HUES48 (cell line): ENCODE measurements around the gene BMP6.

ENCODE experiments used
- H3K27ac ChIP-seq: one replicate; pipeline ENCODE4 v1.7.0; 2013; ENCODE audit warnings: low read depth, low read length, inconsistent platforms
- H3K27me3 ChIP-seq: 2 replicates; pipeline ENCODE4 v1.6.1; 2013; ENCODE audit warnings: mild to moderate bottlenecking, low read length; ENCODE audit not compliant: control insufficient read depth, insufficient read depth
- H3K36me3 ChIP-seq: 2 replicates; pipeline ENCODE4 v1.6.1; 2013; ENCODE audit warnings: low read length; ENCODE audit not compliant: control insufficient read depth, insufficient read depth
- H3K4me1 ChIP-seq: 2 replicates; pipeline ENCODE4 v1.6.1; 2013; ENCODE audit warnings: mild to moderate bottlenecking, low read length; ENCODE audit not compliant: control insufficient read depth, insufficient read depth
- H3K4me3 ChIP-seq: 2 replicates; pipeline ENCODE4 v1.5.1; 2013; ENCODE audit warnings: mild to moderate bottlenecking, low read depth, low read length
- H3K9ac ChIP-seq: 2 replicates; pipeline ENCODE4 v1.6.1; 2013; ENCODE audit warnings: mild to moderate bottlenecking, low read depth, low read length, moderate library complexity
- H3K9me3 ChIP-seq: 2 replicates; pipeline ENCODE4 v1.6.1; 2013; ENCODE audit warnings: low read length; ENCODE audit not compliant: control insufficient read depth, insufficient read depth

BMP6 gene

DNA sequence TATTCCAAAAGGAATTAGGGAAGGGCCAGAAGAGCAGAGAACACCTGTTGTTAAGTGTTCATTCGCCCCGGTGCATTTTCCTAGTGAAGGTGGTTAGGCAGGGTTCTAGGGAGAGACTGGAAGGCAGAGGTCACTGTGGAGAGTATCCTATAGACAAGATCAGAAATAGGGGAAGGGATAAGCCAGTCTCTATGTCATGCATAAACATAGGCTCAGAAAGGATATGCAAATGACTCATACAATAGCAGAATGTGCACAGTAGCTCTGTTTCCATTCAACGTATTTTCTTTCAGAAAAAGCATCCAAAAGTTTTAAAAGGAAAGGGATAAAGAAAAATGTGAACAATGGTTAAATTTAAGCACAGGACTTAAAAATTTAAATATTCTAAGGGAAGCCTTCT lies 47.4 kb downstream of the BMP6 start:
- Histone ChIP-seq H3K4me1 (peaks cover 36% of the 10 kb centered on the region), H3K36me3 (no peaks in the 10 kb centered on the region), H3K27ac (no peak overlapping the region), H3K9ac (no peak overlapping the region), H3K9me3 (no peaks in the 10 kb centered on the region), H3K27me3 (no peaks in the 10 kb centered on the region), H3K4me3 (no peak overlapping the region)

DNA sequence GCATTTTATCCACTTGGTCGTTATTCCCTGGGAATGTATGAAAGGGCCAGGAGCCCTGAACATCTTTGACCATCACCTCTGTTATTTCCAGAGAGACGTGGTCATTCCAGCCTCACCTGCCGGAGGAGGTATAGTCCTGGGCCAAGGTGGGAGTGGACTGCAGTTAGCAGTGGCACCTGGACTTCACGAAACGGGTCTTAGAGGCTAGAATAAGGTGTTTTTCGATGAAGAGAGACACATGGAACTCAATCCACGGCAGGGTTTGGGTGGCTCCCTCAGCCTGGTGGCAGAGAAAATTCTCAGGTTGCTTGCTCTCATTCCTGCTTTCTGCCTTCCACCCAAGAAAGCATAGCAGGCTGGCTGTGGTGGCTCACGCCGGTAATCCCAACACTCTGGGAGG lies 48.0 kb downstream of the BMP6 start:
- Histone ChIP-seq H3K4me3 (no peak overlapping the region), H3K36me3 (no peaks in the 10 kb centered on the region), H3K27me3 (no peaks in the 10 kb centered on the region), H3K4me1 (peaks cover 30% of the 10 kb centered on the region), H3K9me3 (no peaks in the 10 kb centered on the region), H3K9ac (no peak overlapping the region), H3K27ac (no peak overlapping the region)

DNA sequence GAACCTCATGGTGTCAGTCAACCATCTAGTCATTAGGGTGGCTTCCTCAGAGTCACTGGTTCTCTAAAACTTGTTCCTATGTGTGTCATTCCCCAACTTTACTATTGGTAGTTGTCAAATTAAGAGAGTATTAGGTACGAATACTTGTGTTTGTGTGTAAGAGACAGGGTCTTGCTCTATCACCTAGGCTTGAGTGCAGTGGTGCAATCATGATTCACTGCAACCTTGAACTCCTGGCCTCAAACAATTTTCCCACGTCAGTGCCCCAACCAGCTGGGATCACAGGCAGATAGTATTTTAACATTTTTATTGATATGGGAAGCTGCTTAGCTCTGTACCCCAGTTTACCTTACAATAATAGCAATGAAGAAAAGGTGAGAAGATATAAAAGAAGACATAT lies 50.6 kb downstream of the BMP6 start:
- Histone ChIP-seq H3K9me3 (no peaks in the 10 kb centered on the region), H3K36me3 (no peaks in the 10 kb centered on the region), H3K9ac (no peak overlapping the region), H3K4me1 (peaks cover 6% of the 10 kb centered on the region; the same call in 1 of the 2 replicates), H3K27ac (no peak overlapping the region), H3K27me3 (no peaks in the 10 kb centered on the region), H3K4me3 (no peak overlapping the region)

DNA sequence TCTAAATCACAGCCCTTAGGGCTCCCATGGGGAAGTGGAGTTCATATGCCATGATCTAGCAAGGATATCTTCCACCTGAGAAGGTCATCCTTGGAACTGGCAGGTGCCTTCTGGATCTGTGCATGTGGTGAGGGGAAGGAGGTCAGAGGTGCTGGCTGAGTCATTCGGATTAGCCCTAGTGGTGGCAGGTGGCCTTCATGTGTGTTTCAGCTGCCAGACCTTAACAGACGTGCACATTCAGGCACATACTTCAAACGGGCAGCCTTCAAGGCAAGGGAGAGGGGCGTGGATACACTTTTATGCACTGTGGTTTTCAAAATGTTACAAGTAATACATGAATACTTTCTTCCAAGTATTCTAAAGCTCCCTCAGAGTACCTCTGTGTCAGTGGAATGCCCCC lies 51.2 kb downstream of the BMP6 start:
- H3K36me3 ChIP-seq = no peaks in the 10 kb centered on the region
- no peak overlapping the region for H3K27ac ChIP-seq
- H3K27me3 ChIP-seq = no peaks in the 10 kb centered on the region
- no peaks in the 10 kb centered on the region for H3K9me3 ChIP-seq
- peaks cover 6% of the 10 kb centered on the region; the same call in 1 of the 2 replicates for H3K4me1 ChIP-seq
- no peak overlapping the region for H3K4me3 ChIP-seq
- H3K9ac ChIP-seq = no peak overlapping the region

DNA sequence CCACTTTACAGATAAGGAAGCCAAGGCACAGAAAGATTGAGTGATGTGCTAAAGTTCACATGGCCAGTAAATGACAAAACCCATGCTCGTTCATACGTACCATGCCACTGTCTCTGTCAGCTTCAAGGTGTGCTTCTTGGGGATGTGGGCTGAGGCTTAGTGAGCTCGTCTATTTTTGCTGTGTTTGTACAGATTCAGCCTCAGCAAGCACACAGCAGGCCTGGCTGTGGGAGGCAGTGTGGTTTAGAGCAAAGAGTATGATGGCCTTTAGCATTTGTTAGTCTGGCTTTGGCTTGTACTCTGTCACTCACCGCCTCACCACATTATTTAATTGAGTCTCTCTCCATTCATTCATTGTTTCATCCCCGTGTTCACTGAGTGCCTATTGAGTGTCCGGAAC lies 55.3 kb downstream of the BMP6 start:
- Histone ChIP-seq H3K36me3 (no peaks in the 10 kb centered on the region), H3K4me1 (no peaks in the 10 kb centered on the region), H3K9me3 (no peaks in the 10 kb centered on the region), H3K4me3 (no peak overlapping the region), H3K9ac (no peak overlapping the region), H3K27me3 (no peaks in the 10 kb centered on the region), H3K27ac (no peak overlapping the region)

GRCh38 chr6:7784248-7784647 lies 58.3 kb downstream of the BMP6 start:
- Histone ChIP-seq H3K4me3 (no peak overlapping the region), H3K9ac (no peak overlapping the region), H3K27me3 (no peaks in the 10 kb centered on the region), H3K27ac (no peak overlapping the region), H3K9me3 (no peaks in the 10 kb centered on the region), H3K36me3 (no peaks in the 10 kb centered on the region), H3K4me1 (no peaks in the 10 kb centered on the region)

DNA sequence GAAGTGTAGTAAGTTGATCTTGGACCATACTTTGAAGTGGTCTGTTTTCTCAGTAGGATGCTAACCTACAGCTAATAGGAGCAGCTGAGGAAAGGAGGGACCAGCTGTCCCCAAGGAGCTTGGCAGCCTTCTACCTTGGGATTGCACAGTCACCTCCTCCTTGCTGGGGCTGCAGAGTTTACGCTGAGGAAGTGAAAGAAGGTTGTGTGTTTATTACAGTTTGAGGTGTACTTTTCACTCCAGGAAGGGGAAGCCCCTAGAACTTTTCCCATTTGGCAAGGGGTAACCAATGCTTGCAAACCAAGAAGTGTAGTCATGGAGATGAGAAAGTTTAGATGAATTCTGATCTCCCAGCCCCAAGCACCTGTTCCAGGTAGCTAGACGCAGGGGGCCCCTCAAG lies 58.8 kb downstream of the BMP6 start:
- H3K9me3 ChIP-seq = no peaks in the 10 kb centered on the region
- no peaks in the 10 kb centered on the region for H3K36me3 ChIP-seq
- H3K4me3 ChIP-seq = no peak overlapping the region
- H3K27ac ChIP-seq = no peak overlapping the region
- no peaks in the 10 kb centered on the region for H3K27me3 ChIP-seq
- H3K9ac ChIP-seq = no peak overlapping the region
- no peaks in the 10 kb centered on the region for H3K4me1 ChIP-seq

GRCh38 chr6:7785243-7786035 lies 59.5 kb downstream of the BMP6 start:
- Histone ChIP-seq H3K4me1 (no peaks in the 10 kb centered on the region), H3K9me3 (no peaks in the 10 kb centered on the region), H3K27me3 (no peaks in the 10 kb centered on the region), H3K4me3 (no peak overlapping the region), H3K9ac (no peak overlapping the region), H3K36me3 (no peaks in the 10 kb centered on the region), H3K27ac (no peak overlapping the region)

- Histone ChIP-seq H3K4me3 (no peak overlapping the region), H3K27ac (no peak overlapping the region), H3K27me3 (no peaks in the 10 kb centered on the region), H3K9me3 (no peaks in the 10 kb centered on the region), H3K4me1 (no peaks in the 10 kb centered on the region), H3K9ac (no peak overlapping the region), H3K36me3 (no peaks in the 10 kb centered on the region)
Observed at GRCh38 chr6:7786214-7786661, 60.3 kb downstream of the BMP6 start.

DNA sequence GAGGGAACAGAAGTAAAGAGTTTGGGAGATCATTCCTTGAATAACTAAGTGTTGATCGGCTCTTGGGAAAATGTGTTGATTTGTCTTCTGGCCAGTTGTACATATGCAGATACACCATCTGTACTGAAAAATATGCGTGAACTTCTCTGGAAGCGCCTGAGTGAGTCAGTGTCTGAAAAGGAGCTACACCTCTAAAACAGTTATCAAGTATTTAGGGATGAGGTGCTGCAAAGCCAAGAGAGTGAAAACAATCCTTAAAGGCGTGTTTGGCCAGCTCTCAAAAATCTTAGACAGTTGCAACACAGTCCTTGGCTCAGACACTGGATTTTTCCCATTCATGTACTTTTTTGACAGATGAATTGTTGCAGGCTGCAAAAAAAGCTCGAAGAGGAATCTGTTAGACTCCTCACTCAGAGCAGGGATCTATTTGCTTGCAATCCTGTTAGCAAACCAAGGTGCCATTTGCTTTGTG lies 61.3 kb downstream of the BMP6 start:
- Histone ChIP-seq H3K9me3 (no peaks in the 10 kb centered on the region), H3K36me3 (no peaks in the 10 kb centered on the region), H3K9ac (no peak overlapping the region), H3K4me3 (no peak overlapping the region), H3K27ac (no peak overlapping the region), H3K27me3 (no peaks in the 10 kb centered on the region), H3K4me1 (no peaks in the 10 kb centered on the region)

GRCh38 chr6:7787731-7788130 lies 61.8 kb downstream of the BMP6 start:
- Histone ChIP-seq H3K36me3 (no peaks in the 10 kb centered on the region), H3K27me3 (no peaks in the 10 kb centered on the region), H3K9ac (no peak overlapping the region), H3K4me3 (no peak overlapping the region), H3K27ac (no peak overlapping the region), H3K9me3 (no peaks in the 10 kb centered on the region), H3K4me1 (no peaks in the 10 kb centered on the region)
